HG03469 (cell line): ENCODE results near the gene RIPOR1.

Experiments used
- ATAC-seq: cut with Tn5 transposase; IDR thresholded peaks from one replicate; pipeline ENCODE4 v1.9.1; 2021; ENCODE audit warnings: mild to moderate bottlenecking, moderate library complexity, moderate number of reproducible peaks; ENCODE audit not compliant: unreplicated experiment

The RIPOR1 gene

DNA sequence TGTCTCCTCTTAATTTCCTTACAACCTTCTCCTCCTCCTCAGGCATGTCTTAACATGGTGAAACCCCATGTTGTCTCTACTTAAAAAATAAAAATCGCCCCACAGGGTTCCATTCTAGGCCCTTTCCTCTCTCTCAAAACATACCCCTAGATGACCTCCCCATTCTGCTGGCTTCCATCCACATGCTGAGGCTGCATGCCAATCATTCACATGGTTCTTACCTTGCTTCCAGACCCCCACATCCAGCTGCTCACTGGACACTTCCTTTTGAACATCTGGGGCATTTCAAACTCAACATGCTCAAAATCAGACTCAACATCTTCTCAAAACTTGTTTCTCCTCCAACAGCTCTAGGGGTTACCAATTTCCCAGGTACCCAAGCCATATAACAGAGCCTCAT is 21.3 kb downstream of the RIPOR1 start:
- no peak for ATAC-seq

DNA sequence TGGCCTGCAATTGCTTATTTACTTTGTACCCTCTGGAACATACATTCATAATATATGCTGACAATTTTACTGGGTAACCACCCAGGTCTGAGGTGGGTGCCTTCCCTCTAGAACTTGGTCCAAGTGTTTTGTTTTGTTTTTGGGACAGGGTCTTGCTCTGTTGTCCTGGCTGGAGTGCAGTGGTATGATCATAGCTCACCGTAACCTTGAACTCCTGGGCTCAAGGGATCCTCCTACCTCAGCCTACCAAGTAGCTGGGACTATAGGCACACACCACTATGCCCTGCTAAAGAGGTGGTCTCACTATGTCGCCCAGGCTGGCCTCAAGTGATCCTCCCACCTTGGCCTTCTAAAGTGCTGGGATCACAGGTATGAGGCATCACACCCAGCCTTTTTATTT is 22.5 kb downstream of the RIPOR1 start:
- no peak for ATAC-seq

DNA sequence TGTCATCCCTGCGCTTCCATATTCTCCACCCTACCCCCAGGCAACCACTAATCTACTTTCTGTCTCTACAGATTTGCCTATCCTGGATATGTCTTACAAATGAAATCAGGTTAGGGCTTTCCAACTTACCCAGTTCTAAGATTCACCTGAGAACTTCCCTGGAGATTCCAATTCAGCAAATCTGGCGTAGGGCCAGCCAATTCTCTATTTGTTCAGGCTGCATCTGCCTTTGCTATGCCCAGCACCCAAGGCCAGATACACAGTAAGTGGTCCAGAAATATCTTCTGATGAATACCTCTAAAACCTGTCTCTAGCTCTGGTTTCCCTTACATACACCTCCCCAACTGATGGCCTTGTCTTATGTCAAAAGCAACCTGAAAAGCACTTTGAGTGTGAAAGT is 23.3 kb downstream of the RIPOR1 start:
- ATAC-seq, result no peak

DNA sequence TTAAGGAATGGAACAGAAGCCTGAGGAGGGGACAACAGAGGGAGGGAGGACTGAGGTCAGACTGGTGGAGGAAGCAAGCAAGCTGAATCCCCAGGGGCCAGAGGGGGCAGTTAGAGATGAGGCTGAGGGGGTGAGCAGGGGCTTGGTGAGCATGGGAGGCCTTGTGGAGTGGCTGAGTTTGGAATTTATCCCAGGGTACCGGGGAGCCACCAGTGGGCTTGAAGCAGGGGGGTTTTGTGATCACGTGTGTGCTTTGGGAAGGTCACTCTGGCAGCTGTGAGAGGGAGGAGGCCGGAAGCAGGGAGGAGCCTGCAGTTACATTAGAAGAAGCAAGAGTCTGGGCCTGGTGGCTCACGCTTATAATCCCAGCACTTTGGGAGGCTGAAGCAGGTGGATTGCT is 23.8 kb downstream of the RIPOR1 start:
- ATAC-seq, result no peak

DNA sequence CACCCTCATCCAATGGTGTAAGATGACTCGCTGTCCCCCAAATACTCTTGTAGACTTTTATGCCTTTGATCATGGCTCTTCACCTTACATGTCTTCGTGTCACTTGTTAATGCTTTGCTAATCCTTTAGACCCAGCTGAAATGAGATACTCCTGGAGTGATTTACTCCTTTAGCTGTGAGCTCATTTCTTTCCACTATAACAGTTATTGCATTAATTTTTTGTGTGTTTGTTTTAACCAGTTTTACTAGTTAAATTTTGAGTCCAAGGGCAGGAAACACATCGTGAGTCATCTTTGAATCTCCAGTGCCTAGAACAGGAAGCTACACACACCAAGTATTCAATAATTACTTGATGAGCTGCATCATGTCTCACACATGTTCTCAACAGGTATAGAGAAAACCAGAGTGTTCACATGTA is 27.2 kb downstream of the RIPOR1 start:
- no peak for ATAC-seq

DNA sequence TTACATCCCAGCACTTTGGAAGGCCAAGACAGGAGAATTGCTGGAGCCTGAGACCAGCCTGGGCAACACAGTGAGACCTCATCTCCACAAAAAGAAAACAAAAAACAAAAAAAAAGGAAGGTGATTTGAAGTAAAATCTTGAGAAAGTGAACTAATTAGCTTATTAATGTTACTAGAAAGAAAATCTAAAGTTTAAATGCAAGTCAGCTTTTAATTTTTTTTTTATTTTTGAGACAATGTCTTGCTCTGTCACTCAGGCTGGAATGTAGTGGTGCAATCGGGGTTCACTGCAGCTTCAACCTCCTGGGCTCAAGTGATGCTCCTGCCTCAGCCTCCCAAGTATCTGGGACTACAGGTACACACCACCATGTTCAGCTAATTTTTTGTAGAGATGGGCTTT is 30.2 kb downstream of the RIPOR1 start:
- ATAC-seq, result no peak

- ATAC-seq, result no peak
Observed at GRCh38 chr16:67560827-67561342, 32.3 kb downstream of the RIPOR1 start.

- ATAC-seq, result no peak
Observed at GRCh38 chr16:67561501-67561823, 32.8 kb downstream of the RIPOR1 start.

DNA sequence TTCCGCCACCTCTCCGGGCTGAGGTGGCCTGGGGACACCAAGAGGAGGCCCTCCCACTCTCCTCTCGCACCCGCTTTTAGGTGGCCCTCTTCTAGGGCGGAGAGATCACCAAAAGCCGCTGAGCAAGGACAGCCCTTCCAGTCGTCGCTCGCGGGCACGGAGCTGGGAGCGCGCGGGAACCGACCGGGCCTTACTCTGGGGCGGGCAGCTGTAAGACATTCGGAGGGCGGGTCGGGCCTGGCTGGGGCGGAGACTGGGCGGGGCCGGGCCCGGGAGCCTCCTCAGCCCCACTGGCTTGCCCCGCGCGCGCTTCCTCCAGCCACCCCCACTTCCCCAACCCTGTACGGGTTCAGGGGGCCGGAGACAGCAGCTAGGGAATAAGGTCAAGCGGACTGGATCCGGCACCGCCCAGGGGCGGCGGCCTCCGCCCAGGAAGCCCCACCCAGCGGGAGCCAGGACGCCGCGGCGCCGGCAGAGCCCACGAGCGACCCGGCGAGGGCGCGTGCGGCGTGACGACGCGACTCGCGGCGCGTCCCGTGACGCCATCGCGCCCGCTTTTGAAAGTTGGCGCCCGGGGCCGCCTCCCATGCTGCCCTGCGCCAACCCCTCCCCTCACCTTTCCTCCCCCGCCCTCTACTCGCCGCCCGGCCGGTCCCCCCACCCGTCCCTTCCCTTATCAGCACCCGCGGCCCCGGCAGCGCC is 33.3 kb downstream of the RIPOR1 start:
- ATAC-seq, result peak; percentile 66

- ATAC-seq, result peak; percentile 22
Observed at GRCh38 chr16:67562526-67562917, 33.9 kb downstream of the RIPOR1 start, which contains the start of gene CTCF. CTCF (plus strand) TSS chr16:67562526; CDS start chr16:67610833, 48,307 bp downstream.

- ATAC-seq, result peak; percentile 9
Observed at GRCh38 chr16:67562918-67563707, 34.5 kb downstream of the RIPOR1 start.

- no peak for ATAC-seq
Observed at GRCh38 chr16:67563708-67564468, 35.3 kb downstream of the RIPOR1 start.

GRCh38 chr16:67565470-67566100 is 37.0 kb downstream of the RIPOR1 start:
- no peak for ATAC-seq

DNA sequence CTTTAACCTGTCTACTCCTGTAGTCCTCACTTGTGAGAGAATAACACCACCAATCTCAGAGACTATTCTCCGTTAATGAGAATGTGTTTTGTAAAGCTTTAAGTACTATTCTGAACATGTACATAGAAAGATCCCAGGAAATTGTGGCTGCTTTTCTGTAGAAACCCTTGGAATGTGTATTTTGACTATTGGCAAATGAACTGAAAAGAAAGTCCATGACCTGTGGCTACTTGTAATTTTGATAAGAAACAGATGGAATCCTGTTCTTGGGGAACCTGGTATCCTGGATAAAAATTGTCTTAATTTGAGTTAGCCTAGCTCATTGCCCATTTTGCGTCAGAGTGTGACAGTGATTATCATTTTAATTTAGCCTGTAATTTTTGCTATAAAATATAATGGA is 42.8 kb downstream of the RIPOR1 start:
- ATAC-seq, result no peak

GRCh38 chr16:67571981-67572431 is 43.4 kb downstream of the RIPOR1 start:
- ATAC-seq, result no peak

- ATAC-seq, result no peak
Observed at GRCh38 chr16:67579686-67580085, 51.1 kb downstream of the RIPOR1 start.

DNA sequence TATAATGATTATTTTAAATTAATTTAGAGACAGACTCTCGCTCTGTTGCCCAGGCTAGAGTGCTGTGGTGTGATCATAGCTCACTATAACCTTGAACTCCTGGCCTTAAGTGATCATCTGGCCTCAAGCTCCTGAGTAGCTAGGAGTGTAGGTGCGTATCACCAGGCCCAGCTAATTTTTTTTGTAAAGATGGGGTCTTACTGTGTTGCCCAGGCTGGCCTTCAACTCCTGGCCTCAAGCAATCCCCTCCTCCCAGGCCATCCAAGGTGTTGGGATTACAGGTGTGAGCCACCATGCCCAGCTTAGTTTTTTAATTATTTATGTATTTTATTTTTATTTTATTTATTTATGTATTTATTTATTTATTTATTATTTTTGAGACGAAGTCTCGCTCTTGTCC is 51.6 kb downstream of the RIPOR1 start:
- ATAC-seq, result no peak

DNA sequence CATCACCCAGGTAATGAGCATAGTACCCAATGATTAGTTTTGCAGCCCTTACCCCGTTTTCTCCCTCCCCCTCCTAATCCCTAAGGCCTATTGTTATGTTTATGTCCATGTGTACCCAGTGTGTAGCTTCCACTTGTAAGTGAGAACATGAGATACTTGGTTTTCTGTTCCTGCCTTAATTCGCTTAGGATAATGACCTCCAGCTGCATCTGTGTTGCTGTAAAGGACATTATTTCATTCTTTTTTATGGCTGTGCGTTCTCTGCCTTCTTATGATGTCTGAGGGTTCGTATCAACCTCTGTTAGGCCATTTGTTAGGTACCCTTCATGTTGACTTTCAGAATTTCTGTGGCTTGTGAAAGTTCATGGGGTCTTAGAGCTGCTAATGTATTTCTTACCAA is 64.7 kb downstream of the RIPOR1 start:
- ATAC-seq, result no peak

DNA sequence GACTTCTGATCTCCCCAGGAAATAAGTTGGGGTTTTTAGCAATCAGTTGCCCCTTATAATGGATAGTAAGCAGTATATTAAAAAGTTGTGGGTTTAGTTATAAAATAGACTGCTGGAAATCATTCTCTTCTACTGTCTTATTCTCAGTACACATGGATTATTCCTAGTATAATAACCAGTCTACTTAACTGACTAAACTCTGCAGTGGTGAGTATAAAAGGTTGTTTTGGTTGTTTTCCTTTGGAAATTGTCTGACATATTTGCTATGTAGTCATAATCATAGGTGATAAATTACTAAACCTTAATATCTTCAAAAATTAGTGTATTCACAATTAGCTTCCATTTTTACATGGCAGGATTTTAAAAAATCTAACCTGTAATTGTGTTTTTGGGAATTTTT is 65.1 kb downstream of the RIPOR1 start:
- no peak for ATAC-seq

GRCh38 chr16:67594256-67594915 is 65.8 kb downstream of the RIPOR1 start:
- no peak for ATAC-seq
